ENCODE data around the gene CCDC93.

GRCh38 chr2:118019821-118020220 lies 6.0 kb upstream of the CCDC93 start:
- TF ChIP-seq POLR2A (IDR thresholded peaks at IDR 0.05; ENCODE audit: low read length), result no peak
- TF ChIP-seq CTCF (IDR thresholded peaks at IDR 0.05), result no peak
- TF ChIP-seq HMGXB4 (CRISPR knock-in tag; IDR thresholded peaks at IDR 0.05; ENCODE audit: borderline replicate concordance), result no peak
- TF ChIP-seq CBX8 (IDR thresholded peaks at IDR 0.05), result no peak
- TF ChIP-seq E2F6 (IDR thresholded peaks at IDR 0.05; ENCODE audit: borderline replicate concordance, low read depth), result no peak
- TF ChIP-seq HDAC2 (IDR thresholded peaks at IDR 0.05), result no peak
- no peak for TF ChIP-seq MAFK (IDR thresholded peaks at IDR 0.05; ENCODE audit: partially characterized antibody)
